Mesenteric fat pad (tissue), 1 donor: ENCODE measurements around the gene DDIT4. TPM values are rescaled to one million over a fixed set of nuclear protein-coding genes. Genes with fewer than 3 reads are reported as not detected.
"Not testable (repeated sequence)": the region's sequence is repeated elsewhere in the genome, so short reads cannot be mapped to it uniquely, and the experiment has no call there.

Experiments used
- DNase-seq: peaks from one replicate; pipeline ENCODE4 v3.0.0-alpha.2; 2020; ENCODE audit warnings: low spot score
- long read RNA-seq: library from polyadenylated mRNA; unstranded; transcript quantifications from one replicate; pipeline ENCODE4 v2.0.0, GENCODE V29; 2020
- total RNA-seq: library from RNA; stranded (reverse); fragmentation: NEBNext Ultra II Directional; extraction: Animal tissue kit (Norgen Biotek cat#: 25700); gene quantifications from one replicate; pipeline ENCODE4 v1.2.1, GENCODE V29; 2021
- donor health status: DM: yes; HTN: yes; CAD: no.

DDIT4 gene
- 236 TPM for total RNA-seq
- long read RNA-seq, transcript DDIT4-202 (2 exons, 521 nt), result minor isoform, 41 of 2,010 reads
- long read RNA-seq, transcript DDIT4-201 (3 exons, 1,748 nt), result major isoform, 1,769 of 2,010 reads
- long read RNA-seq, transcript DDIT4-203 (2 exons, 753 nt), result minor isoform, 73 of 2,010 reads
- long read RNA-seq, partial matches to known transcripts, result 0 of 2,010 reads
- long read RNA-seq, other reads (novel, unspliced or antisense), result 127 of 2,010 reads

- peak; percentile 100 for DNase-seq
Observed at GRCh38 chr10:72273410-72274212, at the start of gene DDIT4. TSS of gene DDIT4 (plus strand) at chr10:72273924. CDS start at chr10:72274217, 293 bp downstream.

- not testable (repeated sequence) for DNase-seq
Observed at GRCh38 chr10:72224191-72224590, 49.5 kb upstream of the DDIT4 start.

- peak; percentile 30 for DNase-seq
Observed at GRCh38 chr10:72226418-72227027, 47.2 kb upstream of the DDIT4 start.

GRCh38 chr10:72227826-72228225 is 45.9 kb upstream of the DDIT4 start:
- peak; percentile 33 for DNase-seq

- no peak for DNase-seq
Observed at GRCh38 chr10:72228318-72228751, 45.4 kb upstream of the DDIT4 start.

- no peak for DNase-seq
Observed at GRCh38 chr10:72229261-72230251, 44.2 kb upstream of the DDIT4 start.

GRCh38 chr10:72233621-72234020 is 40.1 kb upstream of the DDIT4 start:
- DNase-seq, result no peak

GRCh38 chr10:72234560-72235095 is 39.1 kb upstream of the DDIT4 start:
- no peak for DNase-seq

GRCh38 chr10:72235544-72236279 is 38.0 kb upstream of the DDIT4 start:
- no peak for DNase-seq

- DNase-seq, result peak; percentile 53
Observed at GRCh38 chr10:72238392-72239175, 35.1 kb upstream of the DDIT4 start.

- DNase-seq, result no peak
Observed at GRCh38 chr10:72239409-72239808, 34.3 kb upstream of the DDIT4 start.

- peak; percentile 16 for DNase-seq
Observed at GRCh38 chr10:72240371-72240770, 33.4 kb upstream of the DDIT4 start.

- DNase-seq, result peak; percentile 64
Observed at GRCh38 chr10:72241691-72242252, 32.0 kb upstream of the DDIT4 start.

GRCh38 chr10:72242675-72243074 is 31.0 kb upstream of the DDIT4 start:
- DNase-seq, result no peak

- DNase-seq, result no peak
Observed at GRCh38 chr10:72243822-72244437, 29.8 kb upstream of the DDIT4 start.

GRCh38 chr10:72244573-72245038 is 29.1 kb upstream of the DDIT4 start:
- DNase-seq, result no peak

- no peak for DNase-seq
Observed at GRCh38 chr10:72245949-72246525, 27.7 kb upstream of the DDIT4 start.
